T-helper 1 cell treated with Interleukin-12 subunit alpha and Interleukin-12 subunit beta and Interleukin-4 antibody, amounts not matched to agents 30 μg/mL and 1 μg/mL, for 36 hours (primary cell): Measurements from ENCODE around the gene ABCA9.
"Not testable (repeated sequence)": the region's sequence is repeated elsewhere in the genome, so short reads cannot be mapped to it uniquely, and the experiment has no call there.

ENCODE experiments used
- H3K27ac Mint-ChIP-seq: one replicate; pipeline ENCODE4 v1.8.0; 2021; ENCODE audit warnings: mild to moderate bottlenecking, mixed read lengths
- H3K27me3 Mint-ChIP-seq: one replicate; pipeline ENCODE4 v1.8.0; 2021; ENCODE audit warnings: low read depth, mixed read lengths
- H3K36me3 Mint-ChIP-seq: one replicate; pipeline ENCODE4 v1.8.0; 2021; ENCODE audit warnings: low read depth, mixed read lengths
- H3K4me1 Mint-ChIP-seq: one replicate; pipeline ENCODE4 v1.8.0; 2021; ENCODE audit warnings: low read depth, mixed read lengths
- H3K4me3 Mint-ChIP-seq: one replicate; pipeline ENCODE4 v1.8.0; 2021; ENCODE audit warnings: mild to moderate bottlenecking, moderate library complexity, mixed read lengths
- H3K9me3 Mint-ChIP-seq: one replicate; pipeline ENCODE4 v1.8.0; 2021; ENCODE audit warnings: mixed read lengths

ABCA9 gene

GRCh38 chr17:69031839-69032238 is 28.9 kb downstream of the ABCA9 start:
- Mint-ChIP-seq H3K27me3 (peaks cover 3% of the 10 kb centered on the region), H3K4me1 (no peaks in the 10 kb centered on the region), H3K9me3 (peaks cover 3% of the 10 kb centered on the region), H3K36me3 (no peaks in the 10 kb centered on the region), H3K27ac (no peak overlapping the region), H3K4me3 (no peak overlapping the region)

GRCh38 chr17:69030169-69030568 is 30.6 kb downstream of the ABCA9 start:
- no peaks in the 10 kb centered on the region for H3K9me3 Mint-ChIP-seq
- H3K36me3 Mint-ChIP-seq, result no peaks in the 10 kb centered on the region
- peaks cover 3% of the 10 kb centered on the region for H3K27me3 Mint-ChIP-seq

GRCh38 chr17:69018687-69019086 is 42.0 kb downstream of the ABCA9 start:
- Mint-ChIP-seq H3K36me3 (no peaks in the 10 kb centered on the region), H3K27me3 (peaks cover 4% of the 10 kb centered on the region), H3K27ac (no peak overlapping the region), H3K9me3 (no peaks in the 10 kb centered on the region), H3K4me3 (no peak overlapping the region), H3K4me1 (no peaks in the 10 kb centered on the region)

More at GRCh38 chr17:69030169-69030568, 30.6 kb downstream of the ABCA9 start:
- Mint-ChIP-seq H3K4me3 (no peak overlapping the region), H3K4me1 (no peaks in the 10 kb centered on the region), H3K27ac (no peak overlapping the region)

- H3K4me3 Mint-ChIP-seq, result no peak overlapping the region
- no peaks in the 10 kb centered on the region for H3K9me3 Mint-ChIP-seq
- no peaks in the 10 kb centered on the region for H3K4me1 Mint-ChIP-seq
- peaks cover 4% of the 10 kb centered on the region for H3K27me3 Mint-ChIP-seq
- H3K36me3 Mint-ChIP-seq, result no peaks in the 10 kb centered on the region
- H3K27ac Mint-ChIP-seq, result no peak overlapping the region
Observed at GRCh38 chr17:69018022-69018615, 42.6 kb downstream of the ABCA9 start.

- Mint-ChIP-seq H3K4me3 (no peak overlapping the region), H3K36me3 (no peaks in the 10 kb centered on the region), H3K27ac (no peak overlapping the region), H3K9me3 (no peaks in the 10 kb centered on the region), H3K4me1 (no peaks in the 10 kb centered on the region), H3K27me3 (no peaks in the 10 kb centered on the region)
Observed at GRCh38 chr17:69015631-69016030, 45.1 kb downstream of the ABCA9 start.

- no peaks in the 10 kb centered on the region for H3K27me3 Mint-ChIP-seq
- H3K4me1 Mint-ChIP-seq, result no peaks in the 10 kb centered on the region
- H3K36me3 Mint-ChIP-seq, result no peaks in the 10 kb centered on the region
- H3K27ac Mint-ChIP-seq, result no peak overlapping the region
- H3K4me3 Mint-ChIP-seq, result no peak overlapping the region
- no peaks in the 10 kb centered on the region for H3K9me3 Mint-ChIP-seq
Observed at GRCh38 chr17:69012895-69013805, 47.6 kb downstream of the ABCA9 start.

GRCh38 chr17:69009930-69010329 is 50.8 kb downstream of the ABCA9 start:
- Mint-ChIP-seq H3K4me1 (no peaks in the 10 kb centered on the region), H3K36me3 (no peaks in the 10 kb centered on the region), H3K4me3 (no peak overlapping the region), H3K27me3 (no peaks in the 10 kb centered on the region), H3K27ac (no peak overlapping the region), H3K9me3 (no peaks in the 10 kb centered on the region)

- H3K27ac Mint-ChIP-seq, H3K4me3 Mint-ChIP-seq, H3K4me1 Mint-ChIP-seq, H3K9me3 Mint-ChIP-seq, H3K27me3 Mint-ChIP-seq, H3K36me3 Mint-ChIP-seq: not testable (repeated sequence)
Observed at GRCh38 chr17:69004759-69005158, 56.0 kb downstream of the ABCA9 start.

- not testable (repeated sequence) for H3K4me3 Mint-ChIP-seq, H3K27ac Mint-ChIP-seq, H3K9me3 Mint-ChIP-seq, H3K27me3 Mint-ChIP-seq, H3K36me3 Mint-ChIP-seq, H3K4me1 Mint-ChIP-seq
Observed at GRCh38 chr17:68999743-69000142, 61.0 kb downstream of the ABCA9 start.

GRCh38 chr17:68993112-68993511 is 67.6 kb downstream of the ABCA9 start:
- Mint-ChIP-seq H3K4me3 (no peak overlapping the region), H3K36me3 (no peaks in the 10 kb centered on the region), H3K27me3 (no peaks in the 10 kb centered on the region), H3K4me1 (no peaks in the 10 kb centered on the region), H3K27ac (no peak overlapping the region), H3K9me3 (no peaks in the 10 kb centered on the region)

GRCh38 chr17:68987966-68988365 is 72.8 kb downstream of the ABCA9 start:
- no peaks in the 10 kb centered on the region for H3K27me3 Mint-ChIP-seq
- H3K36me3 Mint-ChIP-seq, result no peaks in the 10 kb centered on the region
- H3K4me1 Mint-ChIP-seq, result no peaks in the 10 kb centered on the region
- H3K27ac Mint-ChIP-seq, result no peak overlapping the region
- H3K4me3 Mint-ChIP-seq, result no peak overlapping the region
- no peaks in the 10 kb centered on the region for H3K9me3 Mint-ChIP-seq

- Mint-ChIP-seq H3K27ac (no peak overlapping the region), H3K9me3 (peaks cover 6% of the 10 kb centered on the region), H3K4me3 (no peak overlapping the region), H3K27me3 (no peaks in the 10 kb centered on the region), H3K36me3 (no peaks in the 10 kb centered on the region), H3K4me1 (no peaks in the 10 kb centered on the region)
Observed at GRCh38 chr17:68981288-68981687, 79.4 kb downstream of the ABCA9 start.

- no peaks in the 10 kb centered on the region for H3K27me3 Mint-ChIP-seq
- H3K36me3 Mint-ChIP-seq, result no peaks in the 10 kb centered on the region
- no peak overlapping the region for H3K27ac Mint-ChIP-seq
- H3K4me1 Mint-ChIP-seq, result no peaks in the 10 kb centered on the region
- H3K4me3 Mint-ChIP-seq, result no peak overlapping the region
- H3K9me3 Mint-ChIP-seq, result peaks cover 6% of the 10 kb centered on the region
Observed at GRCh38 chr17:68973098-68973846, 87.5 kb downstream of the ABCA9 start.

- no peaks in the 10 kb centered on the region for H3K27me3 Mint-ChIP-seq
- H3K36me3 Mint-ChIP-seq, result no peaks in the 10 kb centered on the region
- no peaks in the 10 kb centered on the region for H3K4me1 Mint-ChIP-seq
- H3K4me3 Mint-ChIP-seq, result no peak overlapping the region
- no peak overlapping the region for H3K27ac Mint-ChIP-seq
- H3K9me3 Mint-ChIP-seq, result peaks cover 6% of the 10 kb centered on the region
Observed at GRCh38 chr17:68972119-68972704, 88.5 kb downstream of the ABCA9 start.
